ENCODE results near the gene HGF.
"Not testable (repeated sequence)": the region's sequence is repeated elsewhere in the genome, so short reads cannot be mapped to it uniquely, and the experiment has no call there.

Gene HGF

GRCh38 chr7:81769891-81770727, at the start of gene HGF:
Gene HGF (minus strand): TSS chr7:81770047. CDS start chr7:81769971, 76 bp downstream.
- DNase-seq (no peak), ATAC-seq (peak; percentile 15)
- no peaks in the 10 kb centered on the region for H3K4me1 Mint-ChIP-seq
- peaks cover 2% of the 10 kb centered on the region for H3K27me3 Mint-ChIP-seq
- H3K4me3 Mint-ChIP-seq, result peak within 1 kb of the TSS; percentile 48
- H3K36me3 Mint-ChIP-seq (ENCODE audit: low read depth), result no peaks in the 10 kb centered on the region
- no peaks in the 10 kb centered on the region for H3K9me3 Mint-ChIP-seq
- no peak within 1 kb of the TSS for H3K27ac Mint-ChIP-seq

DNA sequence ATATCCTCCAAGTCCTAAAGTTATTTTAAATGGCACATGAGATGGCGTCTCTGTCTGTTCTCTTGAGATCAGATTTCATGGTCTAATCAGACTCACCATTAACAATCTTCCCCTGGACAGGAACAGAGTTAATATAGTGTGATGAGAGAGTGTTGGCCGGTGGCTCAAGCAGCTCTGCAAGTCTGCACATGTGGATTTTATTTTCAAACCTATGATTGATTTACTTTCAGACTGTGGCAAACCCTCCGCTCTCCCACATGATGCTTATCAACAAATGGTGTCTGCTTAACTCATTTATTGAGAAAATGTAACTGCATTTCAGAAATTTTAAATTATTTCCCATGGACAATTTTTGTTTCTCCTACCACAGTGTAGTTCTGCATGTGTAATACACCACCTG, 46.5 kb upstream of the HGF start:
- H3K27ac Mint-ChIP-seq, result no peak overlapping the region
- H3K9me3 Mint-ChIP-seq, result no peaks in the 10 kb centered on the region
- no peaks in the 10 kb centered on the region for H3K36me3 Mint-ChIP-seq (ENCODE audit: low read depth)
- ATAC-seq (no peak), DNase-seq (no peak)
- H3K4me1 Mint-ChIP-seq, result no peaks in the 10 kb centered on the region
- H3K27me3 Mint-ChIP-seq, result no peaks in the 10 kb centered on the region
- no peak overlapping the region for H3K4me3 Mint-ChIP-seq

- not testable (repeated sequence) for ATAC-seq; H3K36me3 Mint-ChIP-seq (ENCODE audit: low read depth); H3K4me1 Mint-ChIP-seq; H3K4me3 Mint-ChIP-seq; DNase-seq; H3K27ac Mint-ChIP-seq; H3K9me3 Mint-ChIP-seq; H3K27me3 Mint-ChIP-seq
These were observed 43.1 kb upstream of the HGF start for GRCh38 chr7:81812866-81813476.

DNA sequence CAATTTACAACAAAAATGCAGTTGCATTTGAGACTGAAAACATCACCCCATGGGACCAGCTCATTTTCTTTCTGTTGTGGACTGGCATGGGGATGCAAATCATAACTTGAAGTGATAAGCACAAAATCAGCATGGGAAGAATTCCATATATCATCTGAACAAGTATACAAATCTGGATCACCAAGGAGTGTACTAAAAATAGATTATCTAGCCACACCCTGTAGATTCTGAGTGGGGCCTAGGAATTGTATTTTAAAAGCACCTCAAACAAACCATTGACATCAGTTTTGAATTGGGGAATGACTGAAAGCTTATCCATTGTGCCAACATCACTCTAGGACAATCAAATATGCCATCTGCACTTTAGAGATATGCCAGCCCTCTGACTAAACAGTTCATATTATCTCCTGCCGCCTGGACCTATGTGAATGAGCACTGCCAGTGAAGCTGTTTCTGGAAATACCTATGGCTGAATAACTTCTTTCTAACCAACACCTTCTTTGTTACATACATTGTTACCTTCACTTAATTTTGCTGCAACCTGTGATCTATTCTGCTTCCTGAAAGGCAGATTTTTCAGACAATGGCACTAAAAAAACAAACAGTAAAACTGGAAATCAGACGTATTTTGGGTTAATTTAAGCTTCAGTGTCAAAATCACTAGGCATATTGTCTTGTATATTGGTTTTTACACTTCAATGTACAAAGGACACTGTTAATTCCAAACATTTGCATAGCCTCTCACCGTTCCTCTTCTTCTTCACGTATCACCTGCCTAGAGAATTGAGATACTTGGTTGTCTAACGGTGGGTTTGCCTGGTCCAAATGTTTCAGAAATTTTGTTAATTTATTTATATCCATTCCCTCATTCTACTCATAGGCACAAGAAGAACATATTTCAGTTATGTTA, 42.4 kb upstream of the HGF start:
- no peaks in the 10 kb centered on the region for H3K36me3 Mint-ChIP-seq (ENCODE audit: low read depth)
- ATAC-seq (no peak), DNase-seq (no peak)
- H3K9me3 Mint-ChIP-seq, result no peaks in the 10 kb centered on the region
- H3K4me1 Mint-ChIP-seq, result no peaks in the 10 kb centered on the region
- no peak overlapping the region for H3K27ac Mint-ChIP-seq
- H3K27me3 Mint-ChIP-seq, result no peaks in the 10 kb centered on the region
- H3K4me3 Mint-ChIP-seq, result no peak overlapping the region

DNA sequence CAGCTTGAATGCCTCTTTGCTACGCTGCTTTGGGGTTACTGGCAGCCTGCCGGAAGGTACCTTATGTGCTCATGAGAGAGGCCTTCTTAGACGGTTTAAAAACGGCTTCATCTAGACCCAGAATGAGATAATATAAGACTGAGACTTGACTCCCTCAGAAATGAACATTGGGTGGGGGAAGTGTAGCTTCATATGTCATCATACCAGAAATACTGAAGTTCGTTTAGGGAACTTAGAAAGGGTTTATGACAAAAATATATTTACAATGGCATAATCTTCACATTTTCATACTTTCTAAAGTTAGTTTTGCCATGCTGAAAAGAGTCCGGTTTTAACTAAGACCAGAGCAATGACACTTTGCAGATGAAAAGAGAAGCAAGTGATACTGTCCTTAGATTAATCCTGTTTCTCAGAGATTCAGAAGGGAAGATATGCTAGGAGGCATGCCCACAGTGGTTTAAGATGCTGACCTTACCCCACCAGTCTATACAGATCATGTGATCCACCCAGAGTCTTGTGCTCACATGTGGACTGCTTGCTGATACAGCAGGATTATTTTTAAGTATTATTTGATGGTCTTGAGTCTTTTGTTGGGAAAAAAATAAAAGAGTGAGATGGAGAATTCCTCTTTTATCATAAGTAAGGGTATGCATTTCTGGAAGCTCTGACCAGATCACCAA, 40.8 kb upstream of the HGF start:
- no peak for ATAC-seq
- Mint-ChIP-seq H3K36me3 (ENCODE audit: low read depth) (no peaks in the 10 kb centered on the region), H3K4me3 (no peak overlapping the region), H3K27me3 (no peaks in the 10 kb centered on the region), H3K4me1 (no peaks in the 10 kb centered on the region), H3K27ac (no peak overlapping the region), H3K9me3 (peaks cover 2% of the 10 kb centered on the region)
- no peak for DNase-seq

DNA sequence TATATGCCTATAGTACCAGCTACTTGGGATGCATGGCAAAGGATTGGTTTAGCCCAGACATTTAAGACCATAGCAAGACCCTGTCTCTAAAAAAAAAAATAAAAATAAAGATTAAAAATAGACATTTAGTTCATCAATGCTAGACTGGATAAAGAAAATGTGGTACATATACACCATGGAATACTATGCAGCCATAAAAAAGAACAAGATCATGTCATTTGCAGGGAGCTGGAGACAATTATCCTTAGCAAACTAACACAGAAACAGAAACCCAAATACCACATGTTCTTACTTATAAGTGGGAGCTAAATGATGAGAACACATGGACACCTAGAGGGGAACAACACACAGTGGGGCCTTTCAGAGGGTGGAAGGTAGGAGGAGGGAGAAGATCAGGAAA, 38.5 kb upstream of the HGF start:
- not testable (repeated sequence) for ATAC-seq; H3K4me3 Mint-ChIP-seq; H3K27ac Mint-ChIP-seq; DNase-seq; H3K36me3 Mint-ChIP-seq (ENCODE audit: low read depth); H3K27me3 Mint-ChIP-seq; H3K4me1 Mint-ChIP-seq; H3K9me3 Mint-ChIP-seq

DNA sequence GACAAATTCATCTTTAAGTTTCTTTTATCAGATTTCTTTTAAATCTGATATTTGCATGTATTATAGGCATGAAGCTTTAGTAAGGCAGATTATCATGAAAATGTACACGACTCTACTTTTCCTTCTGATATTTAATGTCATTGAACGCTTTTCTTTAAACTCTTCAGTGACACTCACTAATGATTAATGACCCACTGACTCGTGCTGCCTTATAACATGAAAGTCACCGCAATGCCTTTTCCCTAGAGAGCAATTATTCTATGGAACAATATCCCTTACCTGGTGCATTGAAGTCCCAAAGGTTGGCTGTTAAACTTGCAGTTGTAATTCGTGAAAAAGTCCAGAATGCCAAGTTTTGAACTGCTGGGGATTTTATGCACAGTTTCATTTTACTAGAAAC, 33.4 kb upstream of the HGF start:
- ATAC-seq (no peak), DNase-seq (no peak)
- Mint-ChIP-seq H3K27me3 (no peaks in the 10 kb centered on the region), H3K36me3 (ENCODE audit: low read depth) (no peaks in the 10 kb centered on the region), H3K4me3 (no peak overlapping the region), H3K9me3 (peaks cover 4% of the 10 kb centered on the region), H3K4me1 (no peaks in the 10 kb centered on the region), H3K27ac (no peak overlapping the region)

- Mint-ChIP-seq H3K4me1 (no peaks in the 10 kb centered on the region), H3K36me3 (ENCODE audit: low read depth) (no peaks in the 10 kb centered on the region), H3K9me3 (peaks cover 4% of the 10 kb centered on the region), H3K27me3 (no peaks in the 10 kb centered on the region), H3K27ac (no peak overlapping the region), H3K4me3 (no peak overlapping the region)
- DNase-seq (no peak), ATAC-seq (no peak)
These were observed 32.4 kb upstream of the HGF start for GRCh38 chr7:81802251-81802650.

DNA sequence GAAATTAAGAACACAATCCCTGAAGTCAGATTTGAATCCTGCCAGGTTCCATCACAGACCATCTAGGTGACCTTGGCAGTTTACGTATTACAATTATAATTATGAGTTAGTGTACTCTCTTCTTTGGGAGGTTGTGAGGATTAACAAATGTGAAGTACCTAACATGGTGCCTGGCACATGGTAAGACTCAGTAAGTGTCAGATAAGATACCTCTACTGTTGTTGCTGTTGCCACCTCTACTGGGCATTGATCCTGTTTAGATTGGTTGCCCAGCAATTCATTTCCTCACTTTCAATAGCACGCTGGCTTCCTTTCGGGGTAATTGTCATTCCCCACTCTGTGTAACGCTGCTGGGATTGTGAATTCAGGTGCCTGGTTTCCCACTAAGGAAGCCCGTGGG, 31.7 kb upstream of the HGF start:
- ATAC-seq (no peak), DNase-seq (no peak)
- Mint-ChIP-seq H3K27me3 (no peaks in the 10 kb centered on the region), H3K4me1 (no peaks in the 10 kb centered on the region), H3K9me3 (peaks cover 4% of the 10 kb centered on the region), H3K36me3 (ENCODE audit: low read depth) (no peaks in the 10 kb centered on the region), H3K4me3 (no peak overlapping the region), H3K27ac (no peak overlapping the region)

- no peaks in the 10 kb centered on the region for H3K4me1 Mint-ChIP-seq
- H3K36me3 Mint-ChIP-seq (ENCODE audit: low read depth), result no peaks in the 10 kb centered on the region
- no peaks in the 10 kb centered on the region for H3K27me3 Mint-ChIP-seq
- no peak overlapping the region for H3K27ac Mint-ChIP-seq
- no peak overlapping the region for H3K4me3 Mint-ChIP-seq
- DNase-seq, result no peak
- H3K9me3 Mint-ChIP-seq, result no peaks in the 10 kb centered on the region
- no peak for ATAC-seq
These were observed 22.0 kb upstream of the HGF start for GRCh38 chr7:81791568-81792518.

DNA sequence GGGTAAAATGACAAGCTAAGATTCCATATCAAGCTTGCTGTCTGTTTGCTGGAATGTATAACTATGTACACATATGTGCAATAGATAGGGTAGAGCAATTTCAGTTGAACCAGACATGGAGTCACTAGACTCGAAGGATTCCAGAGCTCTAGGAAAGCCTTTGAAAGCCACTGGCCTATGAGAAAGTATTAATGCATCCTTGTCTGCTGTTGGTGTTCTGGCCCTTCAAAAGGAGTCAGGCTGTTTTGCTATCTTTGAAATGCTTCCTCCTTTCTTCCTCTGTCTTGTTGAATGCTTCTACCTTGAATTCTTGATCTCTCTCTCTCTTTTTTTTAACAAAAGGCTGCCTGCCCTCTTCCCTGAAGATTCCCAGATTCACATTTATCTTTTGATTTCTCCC, 20.8 kb upstream of the HGF start:
- Mint-ChIP-seq H3K27ac (no peak overlapping the region), H3K27me3 (no peaks in the 10 kb centered on the region), H3K4me1 (no peaks in the 10 kb centered on the region), H3K36me3 (ENCODE audit: low read depth) (no peaks in the 10 kb centered on the region), H3K9me3 (no peaks in the 10 kb centered on the region), H3K4me3 (no peak overlapping the region)
- DNase-seq (no peak), ATAC-seq (no peak)

- no peak overlapping the region for H3K27ac Mint-ChIP-seq
- H3K27me3 Mint-ChIP-seq, result no peaks in the 10 kb centered on the region
- no peaks in the 10 kb centered on the region for H3K4me1 Mint-ChIP-seq
- H3K4me3 Mint-ChIP-seq, result no peak overlapping the region
- DNase-seq (no peak), ATAC-seq (no peak)
- H3K9me3 Mint-ChIP-seq, result no peaks in the 10 kb centered on the region
- H3K36me3 Mint-ChIP-seq (ENCODE audit: low read depth), result no peaks in the 10 kb centered on the region
These were observed 20.3 kb upstream of the HGF start for GRCh38 chr7:81790120-81790500.

DNA sequence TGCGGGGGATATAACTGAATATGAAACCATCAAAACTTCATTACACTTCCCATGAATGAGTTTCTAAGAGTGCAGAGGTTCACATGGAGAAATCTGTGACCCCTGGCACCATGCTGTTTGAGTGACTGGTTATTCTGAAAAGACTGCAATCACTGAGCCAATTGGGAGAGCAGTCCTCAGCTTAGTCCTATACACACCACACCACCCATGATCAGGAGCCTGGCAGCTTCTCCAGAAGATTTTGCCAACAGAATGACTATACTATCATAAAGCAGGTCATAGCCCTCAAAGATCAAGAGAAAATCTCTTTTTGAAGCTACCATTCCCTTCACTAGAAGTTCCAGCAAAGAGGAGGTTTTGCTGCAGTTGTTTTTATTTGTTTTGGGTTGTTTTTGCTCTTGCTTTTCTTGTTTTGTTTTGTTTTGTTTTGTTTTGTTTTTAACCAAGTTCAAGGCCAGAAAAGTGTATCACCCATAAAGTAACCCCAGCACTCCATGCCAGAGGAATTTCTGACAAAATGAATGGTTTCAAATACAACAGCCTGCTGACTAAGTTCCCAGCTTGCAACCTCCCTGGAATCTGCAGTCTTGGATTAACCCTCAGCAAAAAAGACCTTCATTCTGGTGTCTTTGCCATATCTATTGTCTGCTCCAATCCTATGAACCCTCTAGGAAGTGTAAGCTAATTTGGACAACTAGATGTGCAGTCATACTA, 19.7 kb upstream of the HGF start:
- no peaks in the 10 kb centered on the region for H3K27me3 Mint-ChIP-seq
- H3K4me1 Mint-ChIP-seq, result no peaks in the 10 kb centered on the region
- H3K4me3 Mint-ChIP-seq, result no peak overlapping the region
- DNase-seq, result no peak
- no peak overlapping the region for H3K27ac Mint-ChIP-seq
- no peaks in the 10 kb centered on the region for H3K36me3 Mint-ChIP-seq (ENCODE audit: low read depth)
- ATAC-seq, result no peak
- H3K9me3 Mint-ChIP-seq, result no peaks in the 10 kb centered on the region
